T1000 (cell line): ENCODE results near the gene EEF2KMT.

Experiments used
- DNase-seq: peaks from one replicate; lab custom pipeline; 2025; ENCODE audit warnings: mixed read lengths; lab: John Stamatoyannopoulos, UW

Gene EEF2KMT

DNA sequence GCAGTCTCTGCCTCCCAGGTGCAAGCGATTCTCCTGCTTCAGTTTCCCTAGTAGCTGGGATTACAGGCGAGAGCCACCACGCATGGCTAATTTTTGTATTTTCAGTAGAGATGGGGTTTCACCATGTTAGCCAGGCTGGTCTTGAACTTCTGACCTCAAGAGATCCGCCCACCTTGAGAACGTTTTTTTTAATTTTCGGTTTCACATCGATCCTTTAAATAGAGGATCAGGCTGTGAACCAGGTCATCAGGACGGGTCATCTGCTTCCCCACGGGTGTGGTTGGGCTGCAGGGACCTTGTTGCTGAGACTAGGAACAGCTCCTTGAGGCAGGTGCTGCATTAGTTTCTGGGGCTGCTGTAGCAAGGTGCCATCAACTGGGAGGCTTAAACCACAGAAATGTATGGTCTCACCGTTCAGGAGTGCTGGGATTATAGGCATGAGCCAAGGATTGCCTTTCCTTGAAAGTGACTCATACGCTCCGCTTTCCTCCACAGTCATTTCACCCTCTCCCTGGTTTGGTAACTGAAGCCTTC, 55.9 kb downstream of the EEF2KMT start:
- no peak for DNase-seq

DNA sequence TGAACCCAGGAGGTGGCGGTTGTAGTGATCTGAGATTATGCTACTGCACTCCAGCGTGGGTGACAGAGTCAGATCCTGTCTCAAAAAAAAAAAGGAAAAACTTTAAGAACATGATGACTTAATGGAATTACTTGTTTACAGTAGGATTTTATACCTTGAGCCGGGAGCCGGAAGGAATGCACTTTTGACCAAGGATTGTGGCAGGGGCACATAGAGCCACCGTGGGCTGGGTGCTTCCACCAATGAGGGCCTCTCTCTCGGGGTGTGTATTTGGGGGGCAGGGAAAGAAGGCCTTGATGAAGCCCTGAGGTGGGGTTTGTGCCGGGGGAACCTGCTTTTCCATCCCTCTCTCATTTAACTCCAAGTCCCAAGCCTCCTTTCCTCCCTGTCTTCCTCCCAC, 57.1 kb downstream of the EEF2KMT start:
- DNase-seq: no peak

DNA sequence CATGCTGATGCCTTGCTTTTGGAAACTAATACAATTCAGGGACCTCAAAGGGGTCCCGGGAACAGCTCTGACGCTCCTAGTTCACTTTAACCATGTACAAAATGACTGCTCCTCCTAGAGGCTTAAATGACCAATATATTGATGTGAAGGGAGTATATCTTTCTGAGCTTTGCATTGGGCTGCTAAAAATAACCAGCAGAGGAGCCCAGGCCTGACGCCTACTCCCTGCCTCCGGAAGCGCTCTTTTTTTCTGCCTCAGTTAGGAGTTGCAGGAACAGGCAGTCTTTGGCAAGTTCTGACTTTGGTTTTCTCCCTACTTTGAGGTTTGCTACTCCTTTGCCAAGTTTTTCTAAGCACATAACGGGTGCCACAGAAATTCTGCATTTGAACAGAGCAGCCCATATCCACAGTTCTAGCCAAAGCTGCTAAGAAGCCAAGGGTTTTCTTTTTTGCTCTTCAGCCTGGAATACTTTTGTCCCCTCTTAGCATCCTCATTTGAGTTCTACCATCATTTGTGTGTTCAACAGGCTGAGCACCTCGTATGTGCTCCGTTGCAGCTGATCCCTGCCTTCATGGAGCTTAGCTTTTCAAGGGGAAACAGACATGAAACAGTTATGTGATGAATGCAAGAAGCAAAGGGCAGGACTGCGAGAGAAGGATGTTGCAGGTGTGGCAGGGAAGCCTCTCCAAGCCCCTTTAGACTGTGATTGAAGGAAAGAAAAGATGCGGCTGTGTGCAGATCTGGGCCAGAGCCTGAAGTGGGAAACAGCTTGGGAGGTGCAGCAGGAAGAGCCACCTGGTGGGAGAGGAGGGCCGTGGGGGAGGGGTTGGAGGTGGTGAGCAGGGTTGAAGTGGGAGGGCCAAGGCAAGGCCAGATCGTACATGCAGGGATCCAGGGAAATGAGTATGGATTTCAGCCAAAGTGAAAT, 61.1 kb downstream of the EEF2KMT start:
- DNase-seq: no peak

DNA sequence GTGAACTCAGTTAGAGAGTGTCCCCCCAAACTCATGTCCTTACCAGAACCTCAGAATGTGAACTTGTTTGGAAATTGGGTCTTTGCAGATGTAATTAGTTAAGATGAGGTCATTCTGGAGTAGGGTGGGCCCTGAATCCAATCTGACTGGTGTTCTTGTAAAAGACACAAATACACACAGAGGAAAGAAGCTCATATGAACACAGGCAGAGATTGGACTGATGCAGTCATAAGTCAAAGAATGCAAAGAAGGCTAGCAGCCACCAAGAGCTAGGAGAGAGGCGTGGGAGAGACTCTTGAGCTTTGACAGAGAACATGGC, 61.7 kb downstream of the EEF2KMT start:
- DNase-seq: no peak
